Prostate gland (tissue), 2 donors: ENCODE results near the gene FYB2.

Experiments
- CTCF ChIP-seq, 4 experiments: fragments of 200-600 bp in 2 of 4; fragments of 450-650 bp in 2 of 4; sonication (generic) in 2 of 4; IDR thresholded peaks; 1 replicate in 3 of 4; 2 replicates in 1 of 4; pipeline ENCODE4 v1.5.1; 2016 to 2019; ENCODE audit warnings: antibody characterized with exemption in 4 of 4, mild to moderate bottlenecking in 2 of 4, moderate library complexity in 2 of 4
- POLR2A ChIP-seq: fragments of 450-650 bp; IDR thresholded peaks from one replicate; pipeline ENCODE4 v1.6.1; 2016; ENCODE audit warnings: antibody characterized with exemption, mild to moderate bottlenecking
- POLR2AphosphoS5 ChIP-seq: sonication (generic); formaldehyde crosslinking; IDR thresholded peaks from one replicate; pipeline ENCODE4 v1.6.1; 2017; ENCODE audit warnings: antibody characterized with exemption

- TF ChIP-seq POLR2AphosphoS5: no peak
- no peak for TF ChIP-seq CTCF (IDR thresholded peaks at IDR 0.05)
- no peak for TF ChIP-seq POLR2A
These were observed 39.0 kb downstream of the FYB2 start for GRCh38 chr1:56780128-56780750.
